ENCODE measurements around the gene GAREM1. TPM values are rescaled to one million over a fixed set of nuclear protein-coding genes. Genes with fewer than 3 reads are reported as not detected.
"Not testable (repeated sequence)": the region's sequence is repeated elsewhere in the genome, so short reads cannot be mapped to it uniquely, and the experiment has no call there.

The GAREM1 gene
- total RNA-seq, 1 donor from 2014 or later, result 9.5 TPM

DNA sequence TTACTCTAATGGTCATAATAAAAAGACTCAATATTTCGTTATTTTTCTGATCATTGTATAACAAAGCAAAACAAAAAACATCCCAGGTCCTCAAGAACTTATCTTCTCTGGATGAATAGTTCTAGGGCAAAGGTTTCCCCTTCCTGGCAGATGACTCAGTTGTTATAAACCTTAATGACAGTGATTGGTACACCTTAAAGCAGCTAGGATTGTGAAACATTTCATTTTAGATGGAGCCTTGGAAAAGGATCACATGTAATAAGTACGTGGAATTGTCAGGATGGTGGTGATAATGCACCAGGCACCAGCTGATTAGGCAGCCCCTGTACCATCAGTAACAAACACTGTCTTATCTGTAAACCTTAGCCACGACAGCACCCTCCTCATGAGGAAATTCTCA lies 233.6 kb downstream of the GAREM1 start:
- DNase-seq (ENCODE audit: low spot score in 2 of 2, unreplicated experiment in 2 of 2), result no peak
- no peak overlapping the region for H3K27ac Mint-ChIP-seq
- peaks cover 2% of the 10 kb centered on the region for H3K36me3 Mint-ChIP-seq
- H3K4me1 Mint-ChIP-seq, result no peaks in the 10 kb centered on the region
- H3K27me3 Mint-ChIP-seq (ENCODE audit: low read depth), result peaks cover 4% of the 10 kb centered on the region
- H3K4me3 Mint-ChIP-seq, result no peak overlapping the region
- H3K9me3 Mint-ChIP-seq, result peaks cover 4% of the 10 kb centered on the region
- TF ChIP-seq, protein P1, sequence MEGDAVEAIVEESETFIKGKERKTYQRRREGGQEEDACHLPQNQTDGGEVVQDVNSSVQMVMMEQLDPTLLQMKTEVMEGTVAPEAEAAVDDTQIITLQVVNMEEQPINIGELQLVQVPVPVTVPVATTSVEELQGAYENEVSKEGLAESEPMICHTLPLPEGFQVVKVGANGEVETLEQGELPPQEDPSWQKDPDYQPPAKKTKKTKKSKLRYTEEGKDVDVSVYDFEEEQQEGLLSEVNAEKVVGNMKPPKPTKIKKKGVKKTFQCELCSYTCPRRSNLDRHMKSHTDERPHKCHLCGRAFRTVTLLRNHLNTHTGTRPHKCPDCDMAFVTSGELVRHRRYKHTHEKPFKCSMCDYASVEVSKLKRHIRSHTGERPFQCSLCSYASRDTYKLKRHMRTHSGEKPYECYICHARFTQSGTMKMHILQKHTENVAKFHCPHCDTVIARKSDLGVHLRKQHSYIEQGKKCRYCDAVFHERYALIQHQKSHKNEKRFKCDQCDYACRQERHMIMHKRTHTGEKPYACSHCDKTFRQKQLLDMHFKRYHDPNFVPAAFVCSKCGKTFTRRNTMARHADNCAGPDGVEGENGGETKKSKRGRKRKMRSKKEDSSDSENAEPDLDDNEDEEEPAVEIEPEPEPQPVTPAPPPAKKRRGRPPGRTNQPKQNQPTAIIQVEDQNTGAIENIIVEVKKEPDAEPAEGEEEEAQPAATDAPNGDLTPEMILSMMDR (IDR thresholded peaks at IDR 0.05; ENCODE audit: unreplicated experiment), result no peak

DNA sequence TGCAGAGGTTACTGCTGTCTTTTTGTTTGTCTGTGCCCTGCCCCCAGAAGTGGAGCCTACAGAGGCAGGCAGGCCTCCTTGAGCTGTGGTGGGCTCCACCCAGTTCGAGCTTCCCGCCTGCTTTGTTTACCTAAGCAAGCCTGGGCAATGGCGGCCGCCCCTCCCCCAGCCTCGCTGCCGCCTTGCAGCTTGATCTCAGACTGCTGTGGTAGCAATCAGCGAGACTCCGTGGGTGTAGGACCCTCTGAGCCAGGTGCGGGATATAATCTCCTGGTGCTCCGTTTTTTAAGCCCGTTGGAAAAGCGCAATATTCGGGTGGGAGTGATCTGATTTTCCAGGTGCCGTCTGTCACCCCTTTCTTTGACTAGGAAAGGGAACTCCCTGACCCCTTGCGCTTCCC lies 237.3 kb downstream of the GAREM1 start:
- not testable (repeated sequence) for H3K4me1 Mint-ChIP-seq; H3K4me3 Mint-ChIP-seq; DNase-seq (ENCODE audit: low spot score in 2 of 2, unreplicated experiment in 2 of 2); H3K36me3 Mint-ChIP-seq; H3K9me3 Mint-ChIP-seq; H3K27me3 Mint-ChIP-seq (ENCODE audit: low read depth); H3K27ac Mint-ChIP-seq

DNA sequence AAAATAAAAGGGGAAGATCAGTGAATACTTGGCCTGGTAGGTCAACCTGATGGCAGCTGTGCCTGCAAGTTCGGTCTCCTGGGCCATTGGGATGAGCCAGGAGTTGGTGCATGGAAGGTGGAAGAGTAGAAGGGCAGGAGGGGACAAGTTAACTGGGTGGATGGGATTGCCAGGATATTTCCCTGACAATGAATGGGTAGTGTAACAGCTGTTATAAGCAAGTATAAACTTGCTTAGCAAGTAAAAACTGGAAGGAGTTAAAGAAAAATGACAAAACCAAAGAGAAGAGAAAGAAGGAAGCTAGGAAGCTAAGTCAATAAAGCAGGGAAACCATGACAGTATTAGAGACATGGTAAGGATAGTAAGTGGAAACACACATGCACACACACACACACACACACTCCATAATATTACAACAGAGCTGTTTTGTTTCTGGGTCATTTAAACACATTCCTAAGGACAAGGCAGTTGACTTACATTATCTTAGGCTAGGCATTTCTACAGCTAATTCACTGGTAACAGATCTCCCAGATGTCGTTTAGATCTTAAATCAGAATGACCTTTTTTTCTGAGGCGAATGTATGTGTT lies 251.2 kb downstream of the GAREM1 start:
- Mint-ChIP-seq H3K9me3 (no peaks in the 10 kb centered on the region), H3K4me3 (no peak overlapping the region), H3K27me3 (ENCODE audit: low read depth) (no peaks in the 10 kb centered on the region), H3K4me1 (peaks cover 3% of the 10 kb centered on the region), H3K27ac (no peak overlapping the region), H3K36me3 (no peaks in the 10 kb centered on the region)
- no peak for DNase-seq (ENCODE audit: low spot score in 2 of 2, unreplicated experiment in 2 of 2)
- TF ChIP-seq, protein P1 (IDR thresholded peaks at IDR 0.05; ENCODE audit: unreplicated experiment), result no peak

DNA sequence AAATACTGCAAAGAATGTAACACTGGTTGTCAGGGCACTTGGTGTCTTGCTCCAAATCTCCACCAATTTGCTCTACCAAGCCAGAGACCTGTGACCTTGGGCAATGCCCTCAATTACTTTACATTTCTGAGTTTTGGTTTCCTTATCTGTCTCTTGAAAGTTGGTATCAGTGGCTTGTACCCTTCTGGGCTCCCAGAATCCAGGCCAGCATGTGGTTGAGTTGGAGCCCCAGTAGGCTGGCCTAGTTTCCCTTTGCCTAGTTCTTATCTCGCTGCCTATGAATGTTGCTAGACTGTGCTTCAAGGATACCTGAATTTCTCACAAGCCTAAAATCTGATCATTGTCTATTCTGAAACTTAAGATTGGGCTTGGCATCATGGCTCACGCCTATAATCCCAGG lies 254.3 kb downstream of the GAREM1 start:
- no peaks in the 10 kb centered on the region for H3K9me3 Mint-ChIP-seq
- H3K27me3 Mint-ChIP-seq (ENCODE audit: low read depth), result peaks cover 7% of the 10 kb centered on the region
- DNase-seq (ENCODE audit: low spot score in 2 of 2, unreplicated experiment in 2 of 2), result no peak
- H3K4me3 Mint-ChIP-seq, result no peak overlapping the region
- no peaks in the 10 kb centered on the region for H3K36me3 Mint-ChIP-seq
- TF ChIP-seq, protein P1 (IDR thresholded peaks at IDR 0.05; ENCODE audit: unreplicated experiment), result no peak
- no peak overlapping the region for H3K27ac Mint-ChIP-seq
- peaks cover 3% of the 10 kb centered on the region for H3K4me1 Mint-ChIP-seq

DNA sequence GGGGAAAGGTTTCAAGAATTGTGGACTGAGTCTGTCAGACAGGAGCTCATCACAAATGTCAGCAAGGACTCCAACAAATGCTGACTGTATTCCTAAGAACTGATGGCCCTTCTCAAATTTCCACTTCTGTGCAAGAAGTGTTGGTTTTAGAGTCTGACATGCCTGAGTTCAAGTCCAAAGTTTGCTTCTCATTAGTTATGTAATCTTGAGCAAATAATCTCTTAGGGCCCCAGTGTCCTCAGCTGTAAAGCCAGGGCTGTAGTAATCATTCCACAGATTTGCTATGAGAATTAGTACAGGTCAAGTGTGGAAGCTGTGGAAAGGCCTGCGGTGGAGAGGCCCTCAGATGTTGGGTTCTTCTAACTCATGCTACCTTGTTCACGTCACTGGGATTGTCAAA lies 257.0 kb downstream of the GAREM1 start:
- Mint-ChIP-seq H3K4me1 (no peaks in the 10 kb centered on the region), H3K4me3 (no peak overlapping the region), H3K27me3 (ENCODE audit: low read depth) (peaks cover 7% of the 10 kb centered on the region), H3K27ac (no peak overlapping the region), H3K36me3 (no peaks in the 10 kb centered on the region), H3K9me3 (no peaks in the 10 kb centered on the region)
- no peak for DNase-seq (ENCODE audit: low spot score in 2 of 2, unreplicated experiment in 2 of 2)
- TF ChIP-seq, protein P1 (IDR thresholded peaks at IDR 0.05; ENCODE audit: unreplicated experiment), result no peak

All from mesothelial cell of epicardium (in vitro differentiated cells).